Measurements from ENCODE around the gene IL16. TPM values are rescaled to one million over a fixed set of nuclear protein-coding genes. Genes with fewer than 3 reads are reported as not detected.
A peak's percentile ranks its signal among the peaks of the same experiment; 100 is the strongest.

IL16 gene
- total RNA-seq, 6 experiments from 2014 or later, result 2.0 to 6.8 (median 3.2) TPM

GRCh38 chr15:81310480-81310879 is 113.8 kb downstream of the IL16 start:
- Histone ChIP-seq H3K27ac (no peak overlapping the region), H3K4me3 (no peak overlapping the region), H3K27me3 (no peaks in the 10 kb centered on the region), H3K36me3 (peaks cover 0 to 65% (median 22%) of the 10 kb centered on the region in 4 donors), H3K9me3 (no peaks in the 10 kb centered on the region), H3K4me1 (no peaks in the 10 kb centered on the region)
- ATAC-seq, result no peak
- intact Hi-C loops (cut with DNase I), result no loop called here
- 100% methylated on average over 5 of the region's 5 CpGs for WGBS (ENCODE audit: insufficient coverage, low coverage, low lambda C conversion rate, missing lambda C conversion rate)
- TF ChIP-seq CTCF (IDR thresholded peaks at IDR 0.05) (no peak), POLR2A (IDR thresholded peaks at IDR 0.05) (no peak)
- no peak for DNase-seq

GRCh38 chr15:81311752-81312464 is 115.2 kb downstream of the IL16 start:
- WGBS (ENCODE audit: insufficient coverage, low coverage, low lambda C conversion rate, missing lambda C conversion rate), result 60% methylated on average over 7 of the region's 10 CpGs
- Histone ChIP-seq H3K9me3 (no peaks in the 10 kb centered on the region), H3K36me3 (peaks cover 0 to 66% (median 25%) of the 10 kb centered on the region in 4 donors), H3K4me1 (peaks cover 0 to under 1% (median 0%) of the 10 kb centered on the region in 4 donors), H3K27me3 (no peaks in the 10 kb centered on the region), H3K4me3 (no peak overlapping the region), H3K27ac (peak overlapping the region in 1 of 3 donors; percentile 21)
- no peak for DNase-seq
- TF ChIP-seq CTCF (IDR thresholded peaks at IDR 0.05), result no peak
- no peak for TF ChIP-seq POLR2A (IDR thresholded peaks at IDR 0.05)
- peak; percentile 37 to 55 (median 42) for ATAC-seq
- intact Hi-C loops (cut with DNase I), result no loop called here

- H3K36me3 ChIP-seq, result peaks cover 0 to 65% (median 28%) of the 10 kb centered on the region in 4 donors
- ATAC-seq (peak in 1 of 4 donors; percentile 13), DNase-seq (no peak)
- TF ChIP-seq POLR2A (IDR thresholded peaks at IDR 0.05), result no peak
- TF ChIP-seq CTCF (IDR thresholded peaks at IDR 0.05), result no peak
- H3K4me3 ChIP-seq, result no peak overlapping the region
- no peak overlapping the region for H3K27ac ChIP-seq
- 80% methylated on average over 19 of the region's 22 CpGs for WGBS (ENCODE audit: insufficient coverage, low coverage, low lambda C conversion rate, missing lambda C conversion rate)
- intact Hi-C loops (cut with DNase I), result no loop called here
- H3K4me1 ChIP-seq, result peaks cover 0 to 11% (median 4%) of the 10 kb centered on the region in 4 donors
- H3K27me3 ChIP-seq, result no peaks in the 10 kb centered on the region
- no peaks in the 10 kb centered on the region for H3K9me3 ChIP-seq
These were observed 116.3 kb downstream of the IL16 start for GRCh38 chr15:81312790-81313543.

DNA sequence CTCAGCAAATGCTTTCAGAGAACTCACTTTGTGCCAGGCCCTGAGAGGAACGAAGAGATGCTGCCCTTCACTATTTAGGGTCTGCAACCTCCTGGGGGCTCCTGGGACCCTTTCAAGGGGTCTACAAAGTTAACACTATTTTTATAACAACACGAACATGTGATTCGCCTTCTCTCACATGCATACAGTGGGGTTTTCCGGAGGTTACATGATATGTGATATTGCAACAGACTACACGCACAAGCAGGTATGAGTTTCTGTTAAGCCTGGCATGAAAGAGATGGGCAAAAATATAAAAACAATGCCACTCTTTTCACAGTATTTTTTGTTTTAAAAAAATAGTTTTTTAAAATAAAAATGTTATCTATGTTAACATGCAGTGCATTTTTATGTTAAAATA is 117.0 kb downstream of the IL16 start:
- Histone ChIP-seq H3K27ac (no peak overlapping the region), H3K9me3 (no peaks in the 10 kb centered on the region)

More for the DNA sequence above, 117.0 kb downstream of the IL16 start:
- Histone ChIP-seq H3K4me1 (peaks cover 0 to 17% (median 8%) of the 10 kb centered on the region in 4 donors), H3K27me3 (no peaks in the 10 kb centered on the region), H3K36me3 (peaks cover 0 to 71% (median 30%) of the 10 kb centered on the region in 4 donors), H3K4me3 (no peak overlapping the region)
- ATAC-seq, result no peak
- 91% methylated on average over 5 of the region's 5 CpGs for WGBS (ENCODE audit: insufficient coverage, low coverage, low lambda C conversion rate, missing lambda C conversion rate)
- TF ChIP-seq CTCF (IDR thresholded peaks at IDR 0.05), result no peak
- TF ChIP-seq POLR2A (IDR thresholded peaks at IDR 0.05), result no peak
- peak in 1 of 3 donors; percentile 26 for DNase-seq
- intact Hi-C loops (cut with DNase I), result no loop called here
